ENCODE measurements around the gene DYRK3.

GRCh38 chr1:206660136-206660535 lies 24.8 kb downstream of the DYRK3 start:
- TF ChIP-seq CTCF (IDR thresholded peaks at IDR 0.05) (no peak), POLR2A (IDR thresholded peaks at IDR 0.05) (no peak), POLR2AphosphoS5 (IDR thresholded peaks at IDR 0.05) (no peak)
